ENCODE data around the gene OGA.

Gene OGA

GRCh38 chr10:101818119-101818871 lies at the start of gene OGA:
TSS of gene OGA (minus strand) at chr10:101818444. CDS start at chr10:101818022, 422 bp downstream.
- FAIRE-seq = peak; percentile 25
- DNase-seq (ENCODE audit: insufficient read length, low spot score) = peak; percentile 61
- TF ChIP-seq CTCF (IDR thresholded peaks at IDR 0.05; ENCODE audit: insufficient read depth, missing control alignments) = no peak

GRCh38 chr10:101867931-101868330 lies 49.7 kb upstream of the OGA start:
- DNase-seq (ENCODE audit: insufficient read length, low spot score) (no peak), FAIRE-seq (no peak)
- TF ChIP-seq CTCF (IDR thresholded peaks at IDR 0.05; ENCODE audit: insufficient read depth, missing control alignments) = no peak

DNA sequence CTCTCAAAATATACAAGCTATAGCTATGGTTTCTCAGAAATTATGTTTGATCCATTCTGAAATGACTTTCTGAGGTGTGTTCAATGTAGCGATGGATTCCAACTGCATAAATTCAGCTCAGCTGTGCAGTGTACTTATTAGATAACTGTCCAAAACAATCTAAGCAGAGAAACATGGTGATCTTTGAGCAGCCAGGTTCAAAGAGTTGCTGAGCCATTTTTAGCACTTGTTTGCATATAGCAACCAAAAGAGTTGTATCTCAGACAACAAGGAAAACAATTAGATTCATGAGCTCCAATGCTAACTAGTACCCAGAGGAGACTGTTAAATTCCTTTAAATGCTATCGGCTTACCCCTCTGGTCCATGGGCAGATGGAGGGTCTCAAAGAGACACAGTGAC lies 41.3 kb upstream of the OGA start:
- no peak for DNase-seq (ENCODE audit: insufficient read length, low spot score)
- no peak for TF ChIP-seq CTCF (IDR thresholded peaks at IDR 0.05; ENCODE audit: insufficient read depth, missing control alignments)
- FAIRE-seq = no peak

- DNase-seq (ENCODE audit: insufficient read length, low spot score) (no peak), FAIRE-seq (no peak)
- TF ChIP-seq CTCF (IDR thresholded peaks at IDR 0.05; ENCODE audit: insufficient read depth, missing control alignments) = no peak
Observed at GRCh38 chr10:101858723-101859500, 40.7 kb upstream of the OGA start.

DNA sequence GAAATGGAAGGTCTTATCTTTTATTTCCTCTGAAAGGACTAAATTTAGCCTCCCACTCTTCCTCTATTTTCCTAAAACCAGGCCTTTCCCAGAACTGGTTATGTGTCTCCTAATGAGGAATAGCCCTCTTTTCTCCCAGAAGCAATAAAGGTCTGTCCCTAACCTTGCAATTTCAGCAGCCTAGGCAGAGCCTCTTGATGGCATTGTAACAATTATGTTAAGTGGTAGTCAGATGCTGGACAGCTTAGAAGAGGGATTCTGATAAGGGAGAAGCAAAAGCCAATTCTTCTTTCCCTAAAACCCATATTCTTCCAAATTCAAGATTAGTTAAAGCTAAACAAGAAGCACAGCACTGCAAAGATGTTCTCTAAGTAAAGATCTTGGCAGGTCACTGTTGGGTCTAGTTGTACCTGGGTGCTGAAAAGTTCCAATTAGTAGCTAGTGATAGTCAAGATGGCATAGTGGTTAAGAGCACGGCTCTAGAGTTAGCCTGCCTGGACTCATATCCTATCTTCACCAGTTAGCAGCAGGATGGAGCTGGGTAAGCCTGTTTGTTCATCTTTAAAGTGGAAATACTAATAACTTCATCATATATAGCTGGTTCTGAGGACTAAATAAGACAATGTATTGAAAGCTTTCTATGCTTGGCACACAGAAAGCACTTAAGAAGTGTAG lies 39.7 kb upstream of the OGA start:
- no peak for FAIRE-seq
- TF ChIP-seq CTCF (IDR thresholded peaks at IDR 0.05; ENCODE audit: insufficient read depth, missing control alignments) = no peak
- DNase-seq (ENCODE audit: insufficient read length, low spot score) = no peak

DNA sequence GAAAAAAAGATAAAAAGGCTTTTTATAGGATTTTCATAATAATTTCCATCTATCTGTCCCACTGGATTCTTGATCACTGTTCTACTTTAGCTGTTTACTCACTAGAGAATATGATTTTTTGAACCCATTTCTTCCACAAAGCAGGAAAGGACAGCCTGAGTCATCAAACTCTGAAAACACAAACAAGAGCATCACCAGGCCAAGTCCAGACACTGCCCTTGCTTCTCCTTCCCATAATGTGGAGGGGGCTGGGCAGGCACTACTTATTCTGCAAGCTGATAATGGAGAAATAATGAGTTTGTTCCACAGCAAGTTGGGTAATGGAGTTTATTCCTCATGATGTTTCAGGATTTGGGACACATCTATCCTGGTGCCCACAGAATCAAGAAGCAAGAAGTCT lies 38.4 kb upstream of the OGA start:
- DNase-seq (ENCODE audit: insufficient read length, low spot score) (no peak), FAIRE-seq (no peak)
- no peak for TF ChIP-seq CTCF (IDR thresholded peaks at IDR 0.05; ENCODE audit: insufficient read depth, missing control alignments)
